SH-SY5Y (cell line): ENCODE data around the gene PDE4D.

ENCODE experiments used
- GATA2 ChIP-seq: IDR thresholded peaks from 2 replicates; pipeline ENCODE4 v1.6.1; 2011; ENCODE audit warnings: mild to moderate bottlenecking, low read depth, low read length
- GATA3 ChIP-seq: IDR thresholded peaks from 2 replicates; pipeline ENCODE4 v1.6.1; 2011; ENCODE audit warnings: low read depth, mild to moderate bottlenecking, low read length, moderate library complexity

Gene PDE4D

DNA sequence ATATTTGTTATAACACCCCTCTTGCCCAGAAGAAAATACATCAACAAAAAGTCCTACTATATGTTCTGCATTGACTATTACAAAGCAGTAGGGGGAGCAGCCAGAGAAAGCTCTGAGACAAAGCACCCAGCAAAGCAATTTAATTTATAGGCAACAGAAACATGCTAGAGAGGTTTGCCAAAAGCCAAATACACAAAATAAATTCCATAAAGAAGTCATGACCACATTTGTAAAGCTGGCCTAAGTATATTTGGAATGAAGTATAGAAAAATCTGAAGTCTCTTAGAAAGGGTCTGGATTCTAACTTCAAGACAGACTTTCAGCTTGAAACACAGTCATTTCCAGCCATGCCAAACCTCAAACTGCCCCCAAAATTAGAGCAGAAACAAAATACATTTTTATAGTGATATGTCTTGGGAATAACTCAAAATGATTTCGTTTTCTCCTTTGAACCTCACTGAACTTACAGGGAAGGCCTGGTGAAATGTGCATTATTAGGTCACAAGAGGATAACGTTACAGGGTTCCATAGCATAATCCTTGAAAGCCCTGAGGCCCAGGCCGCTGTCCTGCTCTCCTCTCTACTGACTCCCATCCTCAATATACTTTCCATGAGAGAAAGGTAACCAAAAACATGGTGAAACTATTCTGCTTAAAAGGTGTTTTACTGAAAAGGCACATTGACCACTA lies 858.9 kb downstream of the PDE4D start:
- TF ChIP-seq GATA3 (no peak), GATA2 (no peak)

DNA sequence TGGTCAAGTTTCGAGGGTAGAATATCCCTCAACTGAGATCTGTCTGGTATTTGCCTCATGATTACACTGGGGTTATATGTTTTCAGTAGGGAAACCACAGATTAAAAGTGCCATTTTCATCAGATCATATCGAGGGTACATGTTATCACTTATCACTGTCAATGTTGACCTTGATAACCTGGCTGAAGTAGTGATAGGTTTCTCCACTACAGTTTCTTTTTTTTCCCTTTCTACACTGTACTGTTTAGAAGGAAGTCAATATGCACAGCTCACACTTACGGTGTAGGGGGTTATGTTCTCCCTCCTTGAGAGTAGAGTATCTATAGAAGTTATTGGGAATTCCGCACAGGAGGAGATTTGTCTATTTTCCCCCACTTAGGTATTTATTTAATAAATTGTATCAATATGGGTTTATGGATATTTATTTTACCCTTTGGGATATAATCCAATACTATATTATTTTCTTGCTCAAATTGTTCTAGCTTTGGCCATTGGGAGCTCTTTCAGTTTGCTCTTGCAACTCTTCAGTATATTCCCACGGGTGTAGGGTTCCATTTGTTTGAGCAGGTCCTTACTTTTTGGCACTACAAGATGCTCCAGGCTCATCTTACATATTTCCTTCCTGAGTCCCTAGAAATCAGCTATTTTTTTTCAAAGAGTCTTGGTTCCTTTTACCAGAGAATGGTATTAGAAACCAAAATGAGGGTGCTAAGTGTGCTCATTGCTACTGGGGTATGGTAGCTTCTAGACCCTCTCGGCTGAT lies 866.2 kb downstream of the PDE4D start:
- TF ChIP-seq GATA3 (no peak), GATA2 (no peak)

DNA sequence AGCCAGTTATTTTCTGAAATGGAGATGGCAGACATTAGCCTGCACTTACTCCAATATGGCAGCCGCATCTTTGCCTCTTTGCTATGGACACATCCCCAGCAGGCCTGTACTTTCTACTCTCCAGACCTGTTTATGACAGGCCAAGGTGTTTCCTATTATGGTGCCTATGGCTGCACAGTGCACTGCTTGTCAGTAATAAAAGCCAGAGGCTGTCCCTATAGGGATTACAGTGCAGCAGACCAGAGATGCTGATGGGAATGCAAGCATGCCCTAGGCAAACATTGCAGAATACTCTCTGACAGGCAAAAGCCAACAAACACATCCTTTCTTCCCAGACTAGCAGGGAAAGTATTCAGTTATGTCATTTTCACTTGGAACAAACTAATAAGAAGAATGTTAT lies 867.8 kb downstream of the PDE4D start:
- TF ChIP-seq GATA3: no peak
- TF ChIP-seq GATA2: no peak

DNA sequence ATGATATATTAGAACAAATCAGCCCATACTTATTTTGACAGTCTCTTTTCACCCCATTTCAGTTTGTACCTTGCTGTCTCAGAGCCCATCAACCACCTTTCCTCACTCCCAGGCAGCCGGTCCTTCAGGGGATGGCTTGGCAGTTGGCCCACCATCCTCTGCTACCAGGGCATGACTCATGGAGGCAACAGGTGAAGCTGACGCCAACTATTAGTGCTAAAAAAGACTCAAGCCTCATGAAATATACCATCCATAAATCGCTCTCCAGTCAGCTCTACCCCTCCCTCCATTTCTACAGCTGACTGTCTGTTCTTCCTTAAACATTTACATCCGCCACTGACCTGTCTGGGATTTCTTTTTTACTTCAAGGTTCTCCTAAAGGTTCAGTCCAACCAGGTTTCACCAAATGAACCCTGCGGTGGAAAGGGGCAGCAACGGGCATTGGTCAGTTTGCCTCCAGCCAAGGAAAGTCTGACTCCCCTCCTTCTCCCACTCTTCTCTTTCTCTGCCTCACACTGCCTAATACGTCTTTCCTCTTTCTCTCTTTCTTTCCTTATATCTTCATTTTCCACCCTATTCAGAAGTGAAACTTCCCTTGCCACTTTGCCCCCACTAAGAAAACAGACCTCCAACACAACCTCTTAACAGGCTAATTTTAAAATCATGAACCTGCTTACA lies 871.5 kb downstream of the PDE4D start:
- TF ChIP-seq GATA3 (no peak), GATA2 (no peak)

DNA sequence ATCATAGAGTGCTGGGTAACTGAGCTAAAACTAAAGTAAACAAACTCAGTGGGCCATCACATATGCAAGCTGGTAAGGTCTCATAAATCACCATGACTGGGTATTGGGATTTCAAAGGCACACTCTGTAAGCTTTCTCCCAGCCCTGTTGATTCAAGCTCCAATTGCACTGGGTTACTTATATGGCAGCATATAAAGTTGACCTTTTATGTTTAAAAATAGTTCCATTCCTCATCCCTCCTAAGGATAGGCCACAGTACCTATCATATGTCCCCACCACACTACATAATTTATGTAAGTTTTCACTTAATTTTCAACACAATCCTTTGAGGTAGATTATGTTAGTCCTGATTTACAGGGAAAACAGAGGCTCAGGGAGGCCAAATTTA lies 872.2 kb downstream of the PDE4D start:
- TF ChIP-seq GATA3 (no peak), GATA2 (no peak)

DNA sequence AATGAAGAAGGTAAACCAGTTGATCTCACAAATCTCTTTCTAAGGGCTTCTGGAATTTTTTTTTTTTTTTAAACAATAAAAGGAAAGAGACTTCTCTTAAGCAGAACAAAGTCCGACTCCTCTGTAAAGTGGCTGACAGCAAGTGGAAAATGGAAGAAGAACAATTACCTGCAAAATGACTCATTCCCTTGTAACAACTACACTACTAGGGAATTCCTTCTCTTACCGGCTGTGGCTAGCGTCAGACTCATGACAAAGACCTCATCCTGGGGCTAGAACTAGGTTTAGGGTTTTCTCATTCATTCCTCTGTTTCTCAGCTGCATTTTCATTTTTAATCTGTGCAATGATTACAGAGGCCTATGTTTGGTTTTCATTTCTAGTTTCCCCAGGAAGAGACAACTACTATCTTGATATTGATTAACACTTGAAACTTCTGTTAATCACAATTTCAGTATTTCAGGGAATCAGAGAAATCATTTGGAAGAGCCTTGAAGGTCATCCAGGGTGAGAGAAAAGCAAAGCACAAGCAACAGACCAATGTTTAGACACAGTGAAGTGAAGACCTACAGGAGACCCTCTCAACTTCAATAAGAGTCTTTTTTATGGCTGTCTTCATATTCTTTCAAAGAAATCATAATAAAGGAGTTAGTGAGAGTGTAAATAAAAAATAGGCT lies 872.8 kb downstream of the PDE4D start:
- TF ChIP-seq GATA3 (no peak), GATA2 (no peak)

DNA sequence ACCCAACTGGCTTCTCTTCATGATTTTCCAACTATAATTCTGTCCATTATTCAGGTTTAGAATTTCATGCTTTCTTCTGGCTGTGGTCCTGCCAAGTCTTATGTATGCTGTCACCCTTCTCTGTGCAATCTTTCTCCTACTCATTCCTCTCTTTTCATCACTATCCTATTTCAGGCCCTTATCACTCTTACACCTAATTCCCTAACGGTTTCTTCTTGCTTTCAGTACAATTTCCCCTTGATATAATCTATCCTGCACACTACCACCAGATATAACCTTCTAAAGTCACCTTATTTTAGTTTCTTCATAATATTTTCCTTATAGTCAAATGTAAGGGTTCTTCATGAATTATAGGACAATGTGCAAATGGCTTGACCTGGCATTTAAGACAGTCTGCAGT lies 874.4 kb downstream of the PDE4D start:
- no peak for TF ChIP-seq GATA2
- no peak for TF ChIP-seq GATA3

DNA sequence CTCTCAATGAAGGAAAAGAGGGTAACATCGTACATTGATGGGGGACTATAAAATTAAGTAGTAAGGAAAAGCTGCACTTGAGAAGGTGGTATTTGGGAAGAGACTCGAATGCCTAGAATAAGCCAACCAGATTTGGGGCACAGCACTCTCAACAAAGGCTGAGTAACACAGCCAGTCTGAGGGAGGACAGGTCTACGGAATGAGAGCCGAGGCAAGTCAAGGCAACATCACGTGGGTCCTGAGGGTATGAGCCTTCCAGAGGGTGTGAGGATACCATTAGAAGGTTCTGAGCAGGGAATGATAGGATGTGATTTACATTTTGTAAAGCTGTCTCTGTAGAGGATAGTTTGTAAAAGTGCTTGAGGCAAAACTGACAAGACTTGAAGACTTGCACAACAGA lies 876.6 kb downstream of the PDE4D start:
- TF ChIP-seq GATA2: no peak
- no peak for TF ChIP-seq GATA3

DNA sequence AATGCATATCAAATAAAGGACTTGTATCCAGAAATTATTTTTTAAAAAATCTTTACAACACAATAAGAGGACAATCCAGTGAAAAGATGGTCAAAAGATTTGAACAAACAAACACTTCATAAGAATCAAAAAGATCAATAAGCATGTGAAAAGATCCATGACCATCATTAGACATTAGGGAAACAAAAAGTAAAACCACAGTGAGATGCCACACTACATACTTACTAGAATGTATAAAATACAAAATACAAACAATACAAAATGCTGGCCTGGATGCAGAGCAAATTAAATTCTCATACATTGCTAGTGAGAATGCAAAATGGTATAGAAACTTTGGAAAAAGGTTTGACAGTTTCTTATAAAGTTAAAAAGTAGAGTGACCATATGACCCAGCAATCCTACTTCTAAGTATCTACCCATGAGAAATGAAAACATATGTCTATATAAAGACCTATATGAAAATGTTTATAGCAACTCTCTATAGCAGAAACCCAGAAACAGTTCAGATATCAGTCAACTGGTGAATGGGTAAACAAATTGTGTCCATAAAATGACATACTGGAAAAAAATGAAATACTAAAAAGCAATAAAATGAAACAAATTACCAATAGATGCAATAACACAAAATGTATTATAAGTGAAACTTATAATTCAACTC lies 884.6 kb downstream of the PDE4D start:
- no peak for TF ChIP-seq GATA3
- no peak for TF ChIP-seq GATA2

DNA sequence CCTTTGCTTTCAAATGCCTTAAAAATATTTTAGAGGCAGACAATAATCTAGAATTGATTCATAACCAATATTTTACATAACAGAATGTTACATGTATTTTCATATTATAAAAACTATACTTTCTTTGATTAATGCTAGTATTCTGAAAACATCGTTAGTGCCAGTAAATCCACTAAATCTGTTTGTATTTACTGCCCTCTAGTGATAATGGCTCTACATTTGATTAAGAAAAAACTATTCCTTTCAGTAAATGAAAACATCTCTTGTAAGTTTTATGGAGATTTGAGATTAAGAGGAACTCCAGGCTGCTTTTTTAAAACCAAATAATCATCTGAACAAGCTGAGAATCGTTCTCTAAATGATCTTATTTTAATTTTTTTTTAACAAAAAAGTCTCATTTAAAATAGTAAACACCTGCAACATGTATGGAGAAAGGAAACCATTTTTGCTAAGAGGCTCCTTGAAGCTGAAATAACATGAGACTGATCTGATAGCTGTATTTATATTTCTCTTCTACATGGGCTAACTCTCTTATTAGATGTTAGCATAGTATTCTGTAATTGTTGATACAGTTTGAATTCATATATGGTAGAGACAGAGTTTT lies 886.0 kb downstream of the PDE4D start:
- TF ChIP-seq GATA3: no peak
- TF ChIP-seq GATA2: no peak

DNA sequence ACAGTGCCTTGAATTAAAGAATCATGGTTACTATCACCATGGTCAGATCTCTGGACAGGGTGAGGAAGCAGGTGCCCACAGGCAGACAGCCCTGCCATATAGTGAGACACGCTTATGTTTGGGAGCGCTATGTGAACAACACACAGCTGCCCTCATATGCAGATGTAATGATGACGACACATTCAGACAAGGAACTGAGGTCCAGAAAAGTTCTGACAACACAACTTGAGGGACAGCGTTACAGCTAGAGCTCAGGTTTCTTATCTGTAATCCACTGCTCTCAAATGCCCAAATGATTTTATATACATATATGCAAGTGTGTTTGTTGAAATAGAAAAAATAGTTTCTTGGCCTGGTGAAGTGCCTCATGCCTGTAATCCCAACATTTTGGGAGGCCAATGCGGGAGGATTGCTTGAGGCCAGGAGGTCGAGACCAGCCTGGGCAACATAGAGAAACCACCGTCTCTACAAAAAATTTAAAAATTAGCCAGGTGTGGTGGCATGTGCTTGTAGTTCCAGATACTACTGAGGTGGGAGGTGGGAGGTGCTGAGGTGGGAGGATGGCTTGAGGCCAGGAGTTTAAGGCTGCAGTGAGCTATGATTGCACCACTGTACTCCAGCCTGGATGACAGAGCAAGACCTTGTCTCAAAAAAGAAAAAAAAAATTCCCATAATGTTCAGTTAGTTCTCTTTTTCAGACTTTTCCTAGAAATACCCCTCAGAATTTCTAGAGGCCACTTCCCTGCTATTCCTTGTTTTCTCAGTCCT lies 887.4 kb downstream of the PDE4D start:
- TF ChIP-seq GATA3 (no peak), GATA2 (no peak)

DNA sequence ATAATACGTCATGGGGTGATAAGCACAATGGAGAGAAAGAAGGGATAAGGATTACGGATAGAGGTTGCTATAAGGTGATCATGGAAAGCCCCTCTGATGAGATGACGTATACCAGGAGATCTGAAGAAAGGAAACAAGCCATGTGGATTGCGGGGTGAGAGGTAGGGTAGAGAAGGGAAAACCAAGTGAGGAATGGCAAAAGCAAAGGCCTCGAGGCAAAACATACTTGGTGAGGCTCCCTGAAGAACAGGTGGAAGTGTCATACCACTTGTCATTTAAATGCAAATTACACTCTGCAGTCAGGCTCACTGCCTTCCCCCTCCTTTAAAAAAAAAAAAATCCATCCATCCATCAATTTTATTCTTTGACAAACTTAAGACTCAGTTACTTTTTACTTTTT lies 889.9 kb downstream of the PDE4D start:
- TF ChIP-seq GATA3: no peak
- TF ChIP-seq GATA2: no peak

DNA sequence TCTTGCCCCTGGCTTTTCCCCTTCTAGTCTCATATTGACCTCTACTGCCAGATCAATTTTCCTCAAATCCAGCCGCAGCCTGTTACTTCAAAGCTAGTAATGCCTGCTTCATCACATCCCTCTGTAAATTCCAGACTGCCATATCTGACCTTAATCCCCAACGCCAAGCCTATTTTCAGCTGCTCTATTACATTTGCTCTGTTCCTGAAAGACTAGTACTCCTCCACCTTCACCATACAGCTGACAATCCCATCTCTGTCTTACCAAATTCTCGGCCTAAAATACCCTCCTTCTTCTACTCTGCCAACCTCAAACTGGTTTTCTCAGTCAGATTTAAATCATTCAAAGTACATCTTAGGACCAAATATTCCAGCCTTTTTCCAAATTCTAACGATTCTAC lies 890.4 kb downstream of the PDE4D start:
- TF ChIP-seq GATA3: no peak
- TF ChIP-seq GATA2: no peak
